Neuronal stem cell (in vitro differentiated cells): ENCODE results near the gene PRKACB.

ENCODE experiments used
- DNase-seq: peaks from one replicate; pipeline ENCODE4 v3.0.0-alpha.2; 2013; ENCODE audit warnings: low spot score
- H2AFZ ChIP-seq: one replicate; pipeline ENCODE4 v1.6.1; 2013; ENCODE audit warnings: mild to moderate bottlenecking, low read length, inconsistent platforms
- H2AK5ac ChIP-seq: 2 replicates; pipeline ENCODE4 v1.6.1; 2013; ENCODE audit warnings: low read depth, mild to moderate bottlenecking, inconsistent platforms, low read length, moderate library complexity, mixed read lengths
- H2BK120ac ChIP-seq: 2 replicates; pipeline ENCODE4 v1.6.1; 2013; ENCODE audit warnings: low read depth, mild to moderate bottlenecking, inconsistent platforms, low read length, moderate library complexity, mixed read lengths
- H2BK12ac ChIP-seq: one replicate; pipeline ENCODE4 v1.6.1; 2013; ENCODE audit warnings: low read length, inconsistent platforms
- H2BK15ac ChIP-seq: 2 replicates; pipeline ENCODE4 v1.6.1; 2013; ENCODE audit warnings: mild to moderate bottlenecking, low read length, inconsistent platforms, mixed read lengths
- H2BK5ac ChIP-seq: one replicate; pipeline ENCODE4 v1.6.1; 2013; ENCODE audit warnings: inconsistent platforms, mild to moderate bottlenecking, low read length, moderate library complexity
- H3K14ac ChIP-seq: one replicate; pipeline ENCODE4 v1.6.1; 2013; ENCODE audit warnings: low read length, inconsistent platforms
- H3K18ac ChIP-seq: 2 replicates; pipeline ENCODE4 v1.6.1; 2013; ENCODE audit warnings: low read length, inconsistent platforms
- H3K23ac ChIP-seq: 2 replicates; pipeline ENCODE4 v1.6.1; 2013; ENCODE audit warnings: low read depth, mild to moderate bottlenecking, mixed read lengths, low read length, inconsistent platforms; ENCODE audit not compliant: poor library complexity
- H3K27ac ChIP-seq: replicated peaks from 3 replicates; pipeline ENCODE4 v1.5.1; 2013; ENCODE audit warnings: low read length, inconsistent platforms
- H3K27me3 ChIP-seq, 3 experiments: 2 replicates each; pipeline ENCODE4 v1.6.1; 2013; ENCODE audit warnings: low read length in 3 of 3, mild to moderate bottlenecking in 2 of 3, inconsistent platforms in 1 of 3, low read depth in 1 of 3, mixed read lengths in 1 of 3, moderate library complexity in 1 of 3; ENCODE audit not compliant: control insufficient read depth in 3 of 3, insufficient read depth in 3 of 3
- H3K36me3 ChIP-seq, 2 donors: replicated peaks in 1 of 2; 2 replicates each; pipeline ENCODE4 v1.6.1; 2013; ENCODE audit warnings: low read length in 2 of 2; ENCODE audit not compliant: control insufficient read depth in 2 of 2, insufficient read depth in 2 of 2
- H3K4ac ChIP-seq: 2 replicates; pipeline ENCODE4 v1.6.1; 2013; ENCODE audit warnings: inconsistent platforms, mild to moderate bottlenecking, low read length, moderate library complexity
- H3K4me1 ChIP-seq, 2 donors: 1 replicate in 1 of 2; 2 replicates in 1 of 2; pipeline ENCODE4 v1.6.1; 2013; ENCODE audit warnings: low read length in 2 of 2, low read depth in 1 of 2; ENCODE audit not compliant: control insufficient read depth in 2 of 2, insufficient read depth in 1 of 2
- H3K4me2 ChIP-seq: one replicate; pipeline ENCODE4 v1.6.1; 2013; ENCODE audit warnings: mild to moderate bottlenecking, low read length, inconsistent platforms; ENCODE audit not compliant: insufficient read depth, poor library complexity, severe bottlenecking
- H3K4me3 ChIP-seq, 2 donors: 2 replicates each; pipeline ENCODE4 v1.5.1; 2013; ENCODE audit warnings: low read length in 2 of 2, mild to moderate bottlenecking in 2 of 2, inconsistent platforms in 1 of 2, moderate library complexity in 1 of 2
- H3K79me1 ChIP-seq: one replicate; pipeline ENCODE4 v1.6.1; 2013; ENCODE audit warnings: low read depth, mild to moderate bottlenecking, inconsistent platforms, low read length, moderate library complexity
- H3K9ac ChIP-seq: one replicate; pipeline ENCODE4 v1.6.1; 2013; ENCODE audit warnings: mild to moderate bottlenecking, low read depth, low read length, inconsistent platforms; ENCODE audit not compliant: poor library complexity
- H3K9me3 ChIP-seq, 2 donors: replicated peaks in 1 of 2; 2 replicates each; pipeline versions ENCODE3 to v1.6.1; 2013; ENCODE audit warnings: low read length in 2 of 2, mild to moderate bottlenecking in 2 of 2, inconsistent platforms in 1 of 2, low read depth in 1 of 2, mixed read lengths in 1 of 2, moderate library complexity in 1 of 2; ENCODE audit not compliant: control insufficient read depth in 2 of 2, insufficient read depth in 1 of 2
- H4K8ac ChIP-seq: one replicate; pipeline ENCODE4 v1.6.1; 2013; ENCODE audit warnings: low read depth, mild to moderate bottlenecking, inconsistent platforms, low read length, moderate library complexity
- H4K91ac ChIP-seq: one replicate; pipeline ENCODE4 v1.6.1; 2013; ENCODE audit warnings: low read length, low read depth, mild to moderate bottlenecking, inconsistent platforms; ENCODE audit not compliant: poor library complexity
- WGBS, 2 donors: extraction: QIAGEN DNeasy Blood & Tissue Kit; methylation state at CpG; one replicate each; pipeline ENCODE4 v1.1.7; 2013; ENCODE audit warnings: missing lambda C conversion rate in 2 of 2, mixed read lengths in 1 of 2; ENCODE audit not compliant: insufficient read length in 2 of 2, insufficient replicate concordance in 1 of 2; ENCODE audit errors: extremely low coverage in 2 of 2; 5-methylcytosine and 5-hydroxymethylcytosine counted together

Gene PRKACB

DNA sequence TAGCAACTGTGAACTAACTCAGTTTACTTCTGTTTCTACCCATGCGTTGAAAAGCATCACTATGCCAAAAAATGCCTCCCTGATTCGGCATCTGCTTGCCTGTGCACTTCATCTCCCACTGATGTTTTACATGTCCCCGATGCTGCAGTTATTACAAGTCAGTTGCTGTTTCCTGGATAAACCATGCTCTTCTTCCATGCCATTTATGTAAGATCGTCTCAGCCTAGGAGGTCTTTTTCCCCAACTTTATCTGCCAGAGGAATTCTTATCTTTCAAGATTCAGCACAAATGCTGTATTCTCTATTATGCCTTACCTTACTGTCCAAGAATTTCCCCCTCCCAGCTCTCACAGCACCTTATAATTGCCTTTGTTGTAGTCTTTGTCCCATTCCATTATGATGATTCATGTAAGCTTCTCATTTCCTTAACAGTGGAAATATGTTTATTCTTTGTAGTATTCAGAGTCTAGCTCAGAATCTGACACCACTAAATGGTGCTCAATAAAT, 30.0 kb downstream of the PRKACB start:
- Histone ChIP-seq H3K14ac (no peak overlapping the region), H3K9me3 (no peaks in the 10 kb centered on the region), H3K4ac (no peak overlapping the region), H2BK120ac (no peak overlapping the region), H4K8ac (no peak overlapping the region), H3K27ac (no peak overlapping the region), H2BK5ac (no peak overlapping the region), H3K9ac (no peak overlapping the region), H3K79me1 (no peaks in the 10 kb centered on the region), H3K36me3 (no peaks in the 10 kb centered on the region), H3K4me3 (no peak overlapping the region), H3K27me3 (no peaks in the 10 kb centered on the region), H2BK12ac (no peak overlapping the region), H2BK15ac (no peak overlapping the region), H3K4me1 (peaks cover 0 to 3% of the 10 kb centered on the region in 2 donors), H3K4me2 (no peak overlapping the region), H3K23ac (no peak overlapping the region), H4K91ac (no peak overlapping the region), H2AK5ac (no peak overlapping the region), H2AFZ (no peak overlapping the region), H3K18ac (no peak overlapping the region)
- no CpG with 5 or more reads among the region's 4 CpGs for WGBS, 2 donors
- DNase-seq = peak; percentile 3

GRCh38 chr1:84181350-84182005, 37.4 kb downstream of the PRKACB start:
- H4K8ac ChIP-seq = no peak overlapping the region
- no peak overlapping the region for H3K9ac ChIP-seq
- H2BK120ac ChIP-seq = no peak overlapping the region
- no peak overlapping the region for H2BK5ac ChIP-seq
- no peak overlapping the region for H4K91ac ChIP-seq
- no peak overlapping the region for H3K4ac ChIP-seq
- no peaks in the 10 kb centered on the region for H3K27me3 ChIP-seq
- H3K18ac ChIP-seq = no peak overlapping the region
- H3K4me1 ChIP-seq = no peaks in the 10 kb centered on the region
- H3K36me3 ChIP-seq = peaks cover 0 to 14% of the 10 kb centered on the region in 2 donors
- H3K27ac ChIP-seq = no peak overlapping the region
- no peak overlapping the region for H3K4me3 ChIP-seq
- no peak overlapping the region for H2BK12ac ChIP-seq
- no peak overlapping the region for H3K14ac ChIP-seq
- no peak overlapping the region for H2AK5ac ChIP-seq
- H3K9me3 ChIP-seq = no peaks in the 10 kb centered on the region
- no peak overlapping the region for H2AFZ ChIP-seq
- no peak overlapping the region for H3K23ac ChIP-seq
- DNase-seq = no peak
- H2BK15ac ChIP-seq = no peak overlapping the region
- no peaks in the 10 kb centered on the region for H3K79me1 ChIP-seq
- H3K4me2 ChIP-seq = no peak overlapping the region

DNA sequence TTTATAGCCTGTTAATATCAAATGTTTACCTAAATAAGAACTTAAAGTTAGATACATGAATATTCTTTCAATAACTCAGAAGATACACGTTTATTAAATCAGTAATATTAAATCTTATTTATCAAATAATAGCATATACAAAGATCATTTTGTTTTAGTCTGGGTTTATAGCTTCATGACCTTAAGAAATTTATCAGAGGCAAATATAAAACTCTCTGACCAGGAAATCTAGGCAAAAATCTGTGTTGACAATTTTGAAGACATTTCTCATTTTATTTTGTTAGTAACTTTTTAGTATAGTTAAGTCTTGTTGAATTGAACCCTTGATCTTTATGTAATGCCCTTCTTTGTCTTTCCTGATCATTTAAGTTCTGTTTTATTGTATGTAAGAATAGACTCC, 46.4 kb downstream of the PRKACB start:
- Histone ChIP-seq H2BK120ac (no peak overlapping the region), H2BK5ac (no peak overlapping the region), H4K91ac (no peak overlapping the region), H3K14ac (no peak overlapping the region), H3K18ac (no peak overlapping the region), H2AK5ac (no peak overlapping the region), H3K4me2 (no peak overlapping the region), H2BK15ac (no peak overlapping the region), H3K4ac (no peak overlapping the region), H3K23ac (no peak overlapping the region), H3K4me3 (no peak overlapping the region), H3K27me3 (no peaks in the 10 kb centered on the region), H3K4me1 (no peaks in the 10 kb centered on the region), H3K9ac (no peak overlapping the region), H2BK12ac (no peak overlapping the region), H3K79me1 (no peaks in the 10 kb centered on the region), H3K9me3 (peaks cover 6 to 25% of the 10 kb centered on the region in 2 donors), H4K8ac (no peak overlapping the region), H3K36me3 (peaks cover 2 to 16% of the 10 kb centered on the region in 2 donors), H2AFZ (no peak overlapping the region), H3K27ac (no peak overlapping the region)
- WGBS, 2 donors = no CpG with 5 or more reads among the region's 1 CpG
- no peak for DNase-seq

DNA sequence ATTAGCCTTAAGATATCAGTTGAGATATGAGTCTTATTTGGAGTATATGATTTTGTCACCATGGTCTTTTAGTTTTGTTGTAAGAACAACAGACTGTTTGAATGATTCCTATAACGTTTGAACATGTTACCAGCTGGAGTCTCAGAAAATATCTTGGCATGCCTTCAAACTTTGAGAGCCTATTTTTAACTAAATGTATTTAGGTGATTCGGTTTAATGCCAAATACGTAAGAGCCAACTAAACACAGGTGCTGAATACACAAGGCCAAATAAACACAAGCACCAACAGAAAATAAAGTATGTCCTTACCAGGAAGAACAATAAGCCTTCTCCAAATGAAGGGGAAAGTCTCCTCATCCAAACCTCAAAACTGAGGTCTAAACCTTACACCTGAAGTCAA, 48.6 kb downstream of the PRKACB start:
- Histone ChIP-seq H3K4me3 (no peak overlapping the region), H3K4me2 (no peak overlapping the region), H2BK5ac (no peak overlapping the region), H3K23ac (no peak overlapping the region), H2BK12ac (no peak overlapping the region), H4K8ac (no peak overlapping the region), H2BK15ac (no peak overlapping the region), H3K36me3 (peaks cover 2 to 23% of the 10 kb centered on the region in 2 donors), H3K27me3 (no peaks in the 10 kb centered on the region), H3K9me3 (peaks cover 6 to 25% of the 10 kb centered on the region in 2 donors), H4K91ac (no peak overlapping the region), H3K4ac (no peak overlapping the region), H3K4me1 (no peaks in the 10 kb centered on the region), H2AK5ac (no peak overlapping the region), H3K18ac (no peak overlapping the region), H3K79me1 (no peaks in the 10 kb centered on the region), H3K14ac (no peak overlapping the region), H2AFZ (no peak overlapping the region), H3K27ac (no peak overlapping the region), H3K9ac (no peak overlapping the region), H2BK120ac (no peak overlapping the region)
- no peak for DNase-seq
- no CpG with 5 or more reads among the region's 3 CpGs for WGBS, 2 donors
